RPMI8226 (cell line): ENCODE results near the gene RUVBL1.

Source experiments
- DNase-seq: peaks from one replicate; pipeline ENCODE4 v3.0.0-alpha.2; 2015

Gene RUVBL1

GRCh38 chr3:128131897-128132646 is 8.5 kb upstream of the RUVBL1 start:
- DNase-seq = no peak

GRCh38 chr3:128128251-128128650 is 4.6 kb upstream of the RUVBL1 start:
- no peak for DNase-seq

GRCh38 chr3:128127236-128127635 is 3.6 kb upstream of the RUVBL1 start:
- DNase-seq = no peak

GRCh38 chr3:128123156-128123537 is 465 bp downstream of the RUVBL1 start:
- no peak for DNase-seq

GRCh38 chr3:128122013-128122412 is 1.6 kb downstream of the RUVBL1 start:
- DNase-seq = no peak

GRCh38 chr3:128113817-128114794 is 9.5 kb downstream of the RUVBL1 start:
- DNase-seq = no peak

- DNase-seq = no peak
Measured at GRCh38 chr3:128112357-128112968, 11.1 kb downstream of the RUVBL1 start.

- no peak for DNase-seq
Measured at GRCh38 chr3:128111147-128111546, 12.5 kb downstream of the RUVBL1 start.

- no peak for DNase-seq
Measured at GRCh38 chr3:128107834-128108233, 15.8 kb downstream of the RUVBL1 start.

- no peak for DNase-seq
Measured at GRCh38 chr3:128103136-128103676, 20.4 kb downstream of the RUVBL1 start.

GRCh38 chr3:128100638-128101037 is 23.0 kb downstream of the RUVBL1 start:
- no peak for DNase-seq

GRCh38 chr3:128100161-128100560 is 23.5 kb downstream of the RUVBL1 start:
- no peak for DNase-seq

- DNase-seq = no peak
Measured at GRCh38 chr3:128098234-128098633, 25.4 kb downstream of the RUVBL1 start.

GRCh38 chr3:128095222-128095703 is 28.3 kb downstream of the RUVBL1 start:
- DNase-seq = peak; percentile 69

- DNase-seq = no peak
Measured at GRCh38 chr3:128094295-128095151, 29.1 kb downstream of the RUVBL1 start.

- no peak for DNase-seq
Measured at GRCh38 chr3:128091586-128091985, 32.0 kb downstream of the RUVBL1 start.

- no peak for DNase-seq
Measured at GRCh38 chr3:128089135-128089534, 34.5 kb downstream of the RUVBL1 start.

GRCh38 chr3:128084675-128085021 is 39.0 kb downstream of the RUVBL1 start:
- DNase-seq = no peak

GRCh38 chr3:128083980-128084674 is 39.5 kb downstream of the RUVBL1 start:
- DNase-seq = no peak

GRCh38 chr3:128083396-128083795 is 40.2 kb downstream of the RUVBL1 start:
- no peak for DNase-seq

- no peak for DNase-seq
Measured at GRCh38 chr3:128082546-128082945, 41.1 kb downstream of the RUVBL1 start.

GRCh38 chr3:128081846-128082245 is 41.8 kb downstream of the RUVBL1 start:
- no peak for DNase-seq
